GM06990 (cell line): ENCODE results near the gene NRXN2.
A peak's percentile ranks its signal among the peaks of the same experiment; 100 is the strongest.

ENCODE experiments used
- DNase-seq: peaks from one replicate; pipeline ENCODE4 v3.0.0-alpha.2; 2011; ENCODE audit not compliant: insufficient read length; ENCODE audit errors: extremely low read depth
- H3K27me3 ChIP-seq: replicated peaks from 2 replicates; pipeline ENCODE4 v1.6.0; 2011; ENCODE audit warnings: low read length; ENCODE audit not compliant: control insufficient read depth, insufficient read depth
- H3K36me3 ChIP-seq: 2 replicates; pipeline ENCODE4 v1.5.1; 2011; ENCODE audit warnings: low read length; ENCODE audit not compliant: control insufficient read depth, insufficient read depth
- H3K4me3 ChIP-seq: replicated peaks from 2 replicates; pipeline ENCODE4 v1.5.1; 2011; ENCODE audit warnings: low read depth, mild to moderate bottlenecking, control low read depth, low read length
- CTCF ChIP-seq: IDR thresholded peaks from 2 replicates; pipeline ENCODE4 v1.5.1; 2011; ENCODE audit warnings: low read length, control low read depth, mild to moderate bottlenecking, inconsistent platforms; ENCODE audit not compliant: insufficient read depth, poor library complexity, severe bottlenecking

NRXN2 gene

DNA sequence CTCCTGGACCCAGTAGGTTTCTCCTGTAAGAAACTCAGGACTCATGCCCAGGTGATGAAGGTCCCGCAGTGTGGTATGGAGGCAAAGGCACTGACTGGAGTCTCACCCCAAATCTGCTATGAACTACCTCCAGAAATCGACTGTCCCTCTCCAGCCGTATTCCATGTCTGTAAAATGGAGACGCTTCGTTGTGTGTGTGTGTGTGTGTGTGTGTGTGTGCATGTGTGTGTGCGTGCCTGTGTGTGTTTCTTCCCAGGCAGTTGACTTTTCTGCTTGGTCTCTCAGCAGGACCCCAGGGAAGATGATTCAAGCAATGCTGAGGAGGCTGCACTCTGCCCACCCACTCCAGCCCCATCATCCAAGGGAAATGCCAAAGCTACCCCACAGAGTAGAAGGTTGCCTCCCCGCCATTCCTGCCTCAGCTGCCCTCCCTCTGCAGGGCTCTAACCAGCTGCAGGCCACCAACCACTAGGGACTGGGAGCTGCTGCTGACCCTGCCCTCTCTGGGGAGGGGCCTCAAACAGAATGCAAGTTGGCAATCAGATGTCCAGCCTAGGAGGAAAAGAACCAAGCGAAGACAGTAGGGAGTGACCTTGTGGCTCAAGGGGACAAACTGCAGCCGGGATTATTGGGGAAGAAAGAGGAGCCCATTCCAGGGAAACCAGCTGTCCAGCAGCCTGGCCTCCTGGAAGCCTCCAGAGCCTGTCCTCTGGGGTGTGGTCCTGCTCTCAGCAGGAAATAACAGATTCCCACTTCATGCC, 75.8 kb downstream of the NRXN2 start:
- no peaks in the 10 kb centered on the region for H3K36me3 ChIP-seq
- TF ChIP-seq CTCF, result no peak
- no peak for DNase-seq
- H3K4me3 ChIP-seq, result no peak overlapping the region
- peaks cover 1% of the 10 kb centered on the region for H3K27me3 ChIP-seq

DNA sequence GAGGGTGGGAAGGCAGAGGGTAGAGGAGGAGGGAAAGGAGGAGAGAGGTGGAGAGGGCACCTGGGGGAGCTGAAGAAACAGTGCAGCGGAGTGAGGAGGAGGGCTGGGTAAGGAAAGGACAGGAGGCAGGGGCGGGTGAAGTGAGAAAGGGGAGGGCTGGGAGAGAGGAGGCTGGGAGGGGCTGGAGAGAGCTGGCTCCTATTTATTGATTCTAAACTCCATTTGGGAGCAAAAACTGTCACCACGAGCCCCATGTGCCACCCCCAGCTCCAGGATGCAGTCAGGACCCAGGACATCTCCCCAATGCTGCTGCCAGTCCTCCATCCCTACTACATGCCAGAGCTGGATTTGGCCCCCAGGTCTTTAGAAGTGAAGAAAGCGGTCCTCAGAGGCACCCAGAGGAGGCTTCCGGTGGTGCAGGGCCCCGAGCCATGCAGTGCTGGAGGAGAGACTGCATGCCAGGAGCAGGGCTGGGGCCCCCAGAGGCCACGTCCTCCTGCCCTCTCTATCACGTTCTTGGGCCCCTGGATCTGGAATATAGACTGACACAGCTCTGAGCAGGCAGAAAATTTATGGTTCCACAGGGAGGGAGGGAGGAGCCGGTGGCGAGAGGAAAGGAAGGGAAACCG, 78.2 kb downstream of the NRXN2 start:
- peak; percentile 8 for TF ChIP-seq CTCF
- DNase-seq, result no peak
- Histone ChIP-seq H3K4me3 (no peak overlapping the region), H3K36me3 (no peaks in the 10 kb centered on the region), H3K27me3 (peaks cover 1% of the 10 kb centered on the region)

- Histone ChIP-seq H3K27me3 (peaks cover 1% of the 10 kb centered on the region), H3K36me3 (no peaks in the 10 kb centered on the region), H3K4me3 (no peak overlapping the region)
- DNase-seq, result no peak
- TF ChIP-seq CTCF, result no peak
Measured at GRCh38 chr11:64643920-64644646, 78.9 kb downstream of the NRXN2 start.

GRCh38 chr11:64643256-64643881, 79.6 kb downstream of the NRXN2 start:
- Histone ChIP-seq H3K27me3 (peaks cover 1% of the 10 kb centered on the region), H3K4me3 (no peak overlapping the region), H3K36me3 (no peaks in the 10 kb centered on the region)
- TF ChIP-seq CTCF, result no peak
- DNase-seq, result no peak

DNA sequence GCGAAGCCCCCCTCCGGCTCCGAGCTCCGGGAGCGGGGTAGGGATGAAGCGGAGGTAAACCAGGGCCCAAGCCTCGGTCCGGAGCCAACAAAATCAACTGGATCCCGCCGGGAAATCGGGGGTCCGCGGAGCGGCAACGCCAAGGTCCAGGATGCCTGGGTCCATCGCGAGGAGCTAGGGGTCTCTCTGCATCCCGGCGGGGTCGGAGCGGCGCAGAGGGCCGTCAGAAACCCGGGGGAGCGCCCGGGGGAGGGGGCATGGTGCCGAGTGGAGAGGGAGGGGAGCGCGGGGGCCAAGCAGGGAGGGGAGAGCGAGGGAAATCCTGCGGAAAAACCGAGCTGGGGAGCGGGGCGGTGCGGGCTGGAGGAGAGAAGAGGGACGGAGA, 80.1 kb downstream of the NRXN2 start:
- peaks cover 1% of the 10 kb centered on the region for H3K27me3 ChIP-seq

More for the DNA sequence above, 80.1 kb downstream of the NRXN2 start:
- no peak for DNase-seq
- Histone ChIP-seq H3K4me3 (no peak overlapping the region), H3K36me3 (no peaks in the 10 kb centered on the region)
- TF ChIP-seq CTCF, result no peak
